Adrenal gland (tissue), 12 donors: ENCODE results near the gene TTLL11. TPM values are rescaled to one million over a fixed set of nuclear protein-coding genes. Genes with fewer than 3 reads are reported as not detected.

Source experiments
- DNase-seq, 7 donors: peaks; one replicate each; pipeline ENCODE4 v3.0.0-alpha.2; 2019 to 2020
- H3K27ac ChIP-seq, 5 donors: fragments of 200-600 bp; sonication (generic) in 4 of 5; 1 replicate in 3 of 5; 2 replicates in 2 of 5; pipeline versions ENCODE4 v1.5.1 to v1.8.0; 2016 to 2020; ENCODE audit warnings: mild to moderate bottlenecking in 1 of 5
- H3K27me3 ChIP-seq: fragments of 200-600 bp; 2 replicates; pipeline ENCODE4 v1.8.0; 2021
- H3K36me3 ChIP-seq, 2 donors: fragments of 200-600 bp; replicated peaks in 1 of 2; 1 replicate in 1 of 2; 2 replicates in 1 of 2; pipeline versions ENCODE4 v1.5.1 to v1.8.0; 2018 to 2022
- H3K4me1 ChIP-seq, 2 donors: fragments of 200-600 bp; replicated peaks in 1 of 2; 1 replicate in 1 of 2; 2 replicates in 1 of 2; pipeline versions ENCODE4 v1.5.1 to v1.8.0; 2018 to 2021
- H3K4me3 ChIP-seq, 4 donors: fragments of 200-600 bp; sonication (generic) in 3 of 4; one replicate each; pipeline ENCODE4 v1.5.1; 2016 to 2018
- H3K9me3 ChIP-seq, 3 donors: fragments of 200-600 bp; sonication (generic) in 1 of 3; replicated peaks in 1 of 3; 1 replicate in 2 of 3; 2 replicates in 1 of 3; pipeline versions ENCODE4 v1.5.1 to v1.8.0; 2016 to 2021
- POLR2A ChIP-seq, 2 donors: fragments of 450-650 bp; IDR thresholded peaks; one replicate each; pipeline ENCODE4 v1.6.1; 2017; ENCODE audit warnings: antibody characterized with exemption in 2 of 2, mild to moderate bottlenecking in 2 of 2, moderate library complexity in 1 of 2
- WGBS, 4 donors: extraction: QIAGEN DNeasy Blood & Tissue Kit in 2 of 4; methylation state at CpG; one replicate each; pipeline versions ENCODE4 v1.1.5 to v1.1.7; 2013 to 2017; 5-methylcytosine and 5-hydroxymethylcytosine counted together
- intact Hi-C, 2 donors: fragments of 100-400 bp; cut with DNase I; formaldehyde crosslinking; loops; one replicate each; pipeline versions ENCODE4 v1.14.1 to v1.15.0; 2022 to 2023
- polyA plus RNA-seq, 3 donors: library from polyadenylated mRNA; stranded (reverse); fragments of 200-250 nt in 2 of 3; fragments of 350-450 nt in 1 of 3; fragmentation: Illumina TruSeq in 1 of 3; extraction: RNeasy Lipid Tissue Mini Kit (QIAGEN cat#74804) in 1 of 3; gene quantifications; one replicate each; pipeline ENCODE4 v1.2.3, GENCODE V29; 2013 to 2014
- total RNA-seq, 9 donors: library from RNA; depleted of rRNA in 4 of 9; stranded (reverse); fragments of >200 nt in 4 of 9; fragments of 120-200 nt in 1 of 9; fragmentation: NEBNext Ultra II Directional in 1 of 9; extraction: Animal tissue kit (Norgen Biotek cat#: 25700) in 1 of 9; gene quantifications; one replicate each; pipeline versions ENCODE4 v1.1.0 to v1.2.4, GENCODE V29; 2013 to 2023
- TF ChIP-seq, protein P1 (sequence below), 6 experiments: fragments of 450-650 bp in 4 of 6; fragments of 200-600 bp in 2 of 6; sonication (generic) in 1 of 6; IDR thresholded peaks; 1 replicate in 5 of 6; 2 replicates in 1 of 6; pipeline versions ENCODE4 v1.5.1 to v1.8.0; 2016 to 2021; ENCODE audit warnings: antibody characterized with exemption in 6 of 6, mild to moderate bottlenecking in 2 of 6, moderate library complexity in 1 of 6
- donor health status: healthy with polysubstance abuse.
- donor health status: Bipolar disorder and iron deficiency.
- donor health status: DM: yes; HTN: yes; CAD: no.
- donor health status: DM: no; HTN: no; CAD: no.
- donor health status: DM: no; HTN: no; CAD: no.
- donor health status: DM: yes; HTN: yes; CAD: no.

TTLL11 gene
- total and polyA plus RNA-seq, 12 donors: 4.8 to 30.9 (median 13.7) TPM

DNA sequence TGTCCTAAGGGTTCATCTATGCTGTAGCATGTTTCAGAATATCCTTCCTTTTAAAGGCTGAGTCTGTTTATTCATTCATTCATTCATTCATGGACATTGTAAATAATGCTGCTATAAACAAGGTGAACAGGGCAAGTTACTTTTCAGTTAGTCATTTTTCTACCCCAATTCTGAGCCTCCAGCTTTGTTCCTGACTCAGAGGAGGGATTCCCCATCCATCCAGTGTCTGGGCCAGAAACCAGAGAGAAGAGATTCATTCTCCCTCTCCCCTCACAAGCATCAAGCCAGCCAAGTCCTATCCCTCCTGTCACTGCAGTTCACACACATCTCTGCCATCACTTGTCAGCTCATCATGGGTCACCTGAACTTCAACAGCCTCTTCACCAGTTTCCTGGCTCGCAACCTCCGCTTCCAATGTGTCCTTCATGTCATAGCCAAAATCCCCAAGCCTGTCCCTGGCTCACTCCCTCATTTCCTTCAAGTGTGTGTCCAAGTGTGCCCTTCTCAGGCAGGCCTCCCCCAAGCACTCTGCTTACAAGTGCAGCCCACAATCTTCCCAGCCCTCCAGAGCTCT is 203.0 kb downstream of the TTLL11 start:
- 91 to 95% (median 95%) methylated on average over 2 of the region's 2 CpGs for WGBS, 4 donors
- intact Hi-C loops: no loop called here
- no peaks in the 10 kb centered on the region for H3K36me3 ChIP-seq
- H3K27ac ChIP-seq: no peak overlapping the region
- TF ChIP-seq, protein P1, sequence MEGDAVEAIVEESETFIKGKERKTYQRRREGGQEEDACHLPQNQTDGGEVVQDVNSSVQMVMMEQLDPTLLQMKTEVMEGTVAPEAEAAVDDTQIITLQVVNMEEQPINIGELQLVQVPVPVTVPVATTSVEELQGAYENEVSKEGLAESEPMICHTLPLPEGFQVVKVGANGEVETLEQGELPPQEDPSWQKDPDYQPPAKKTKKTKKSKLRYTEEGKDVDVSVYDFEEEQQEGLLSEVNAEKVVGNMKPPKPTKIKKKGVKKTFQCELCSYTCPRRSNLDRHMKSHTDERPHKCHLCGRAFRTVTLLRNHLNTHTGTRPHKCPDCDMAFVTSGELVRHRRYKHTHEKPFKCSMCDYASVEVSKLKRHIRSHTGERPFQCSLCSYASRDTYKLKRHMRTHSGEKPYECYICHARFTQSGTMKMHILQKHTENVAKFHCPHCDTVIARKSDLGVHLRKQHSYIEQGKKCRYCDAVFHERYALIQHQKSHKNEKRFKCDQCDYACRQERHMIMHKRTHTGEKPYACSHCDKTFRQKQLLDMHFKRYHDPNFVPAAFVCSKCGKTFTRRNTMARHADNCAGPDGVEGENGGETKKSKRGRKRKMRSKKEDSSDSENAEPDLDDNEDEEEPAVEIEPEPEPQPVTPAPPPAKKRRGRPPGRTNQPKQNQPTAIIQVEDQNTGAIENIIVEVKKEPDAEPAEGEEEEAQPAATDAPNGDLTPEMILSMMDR (IDR thresholded peaks at IDR 0.05): no peak
- TF ChIP-seq POLR2A (IDR thresholded peaks at IDR 0.05): no peak
- H3K4me3 ChIP-seq: no peak overlapping the region
- no peak for DNase-seq
- H3K9me3 ChIP-seq: no peaks in the 10 kb centered on the region
- peaks cover 14 to 25% of the 10 kb centered on the region in 2 donors for H3K4me1 ChIP-seq
- no peaks in the 10 kb centered on the region for H3K27me3 ChIP-seq

DNA sequence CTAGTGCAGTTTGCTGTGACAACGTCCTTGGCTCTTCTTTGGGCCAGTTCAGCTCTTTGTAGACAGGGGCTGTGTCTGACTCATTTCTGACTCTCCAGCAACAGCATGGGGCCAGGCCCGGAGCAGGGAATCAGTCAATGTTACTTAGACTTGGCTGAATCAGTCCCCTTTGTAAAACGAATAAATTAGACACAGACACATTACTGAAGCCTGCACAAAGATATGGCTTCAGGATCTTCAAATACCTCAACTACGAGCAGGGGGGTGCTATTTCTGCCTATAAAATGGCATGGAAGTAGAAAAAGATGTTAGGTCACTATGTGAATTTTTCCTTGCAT is 204.7 kb downstream of the TTLL11 start:
- TF ChIP-seq, protein P1 (IDR thresholded peaks at IDR 0.05): peak in 5 of 6 experiments; percentile 31 to 43 (median 36)
- TF ChIP-seq POLR2A (IDR thresholded peaks at IDR 0.05): no peak
- H3K4me1 ChIP-seq: peaks cover 14 to 32% of the 10 kb centered on the region in 2 donors
- intact Hi-C loops: no loop called here
- WGBS, 4 donors: 33 to 45% (median 40%) methylated on average over 4 of the region's 4 CpGs
- H3K9me3 ChIP-seq: no peaks in the 10 kb centered on the region
- H3K4me3 ChIP-seq: no peak overlapping the region
- H3K36me3 ChIP-seq: no peaks in the 10 kb centered on the region
- H3K27ac ChIP-seq: peak overlapping the region; percentile 7 to 84 (median 59)
- peak; percentile 72 to 92 (median 88) for DNase-seq
- no peaks in the 10 kb centered on the region for H3K27me3 ChIP-seq

DNA sequence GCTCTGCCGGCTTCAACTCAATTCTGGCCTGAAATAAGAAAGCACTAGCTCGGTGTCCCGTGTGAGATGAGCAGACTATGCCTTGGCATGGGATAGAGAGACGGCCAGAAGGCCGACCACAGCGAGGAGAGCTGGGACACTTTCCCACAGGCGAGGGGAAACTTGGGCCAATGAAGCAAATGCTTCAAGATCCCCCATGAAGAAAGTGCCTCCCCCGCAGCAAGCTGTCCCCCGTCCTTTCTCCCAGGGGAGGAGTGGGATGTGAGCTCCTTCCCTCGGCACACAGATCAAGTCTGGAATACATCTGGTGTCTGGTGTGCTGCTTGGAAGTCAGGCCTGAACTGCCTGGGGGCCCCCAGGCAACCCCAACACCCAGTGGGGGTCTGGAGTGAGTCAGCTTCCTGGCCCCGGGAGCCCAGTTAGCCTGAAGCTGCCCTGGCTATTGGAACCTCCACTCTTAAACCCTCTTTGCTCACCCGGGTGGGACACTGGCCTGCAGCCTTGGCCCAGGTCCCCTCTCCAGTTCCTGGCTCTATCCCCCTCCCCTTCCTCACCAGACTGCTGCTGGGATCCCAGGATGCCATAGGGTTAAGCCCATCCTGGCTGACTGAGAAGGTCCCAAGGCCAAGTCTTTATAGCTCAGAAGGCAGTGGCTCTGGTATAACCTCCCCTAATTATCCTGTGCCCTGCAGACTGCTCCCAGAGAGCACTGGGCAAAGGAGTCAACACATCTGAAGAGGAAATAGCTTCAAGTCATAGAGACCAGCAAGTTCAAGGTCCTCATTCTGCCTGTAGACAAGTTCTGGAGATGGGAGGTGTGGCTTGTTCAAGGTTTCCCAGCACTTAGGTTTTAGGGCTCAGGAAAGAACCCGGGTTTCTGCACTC is 205.3 kb downstream of the TTLL11 start:
- intact Hi-C loops: no loop called here

More for the DNA sequence above, 205.3 kb downstream of the TTLL11 start:
- peak overlapping the region; percentile 7 to 63 (median 23) for H3K27ac ChIP-seq
- H3K4me3 ChIP-seq: no peak overlapping the region
- TF ChIP-seq, protein P1 (IDR thresholded peaks at IDR 0.05): no peak
- no peak for TF ChIP-seq POLR2A (IDR thresholded peaks at IDR 0.05)
- WGBS, 4 donors: 65 to 81% (median 72%) methylated on average over 6 to 13 of the region's 13 CpGs
- no peak for DNase-seq
- no peaks in the 10 kb centered on the region for H3K9me3 ChIP-seq
- H3K4me1 ChIP-seq: peaks cover 14 to 37% of the 10 kb centered on the region in 2 donors
- H3K36me3 ChIP-seq: no peaks in the 10 kb centered on the region
- H3K27me3 ChIP-seq: no peaks in the 10 kb centered on the region
